OCI-LY7 (cell line): ENCODE results near the gene ROBO2. TPM values are rescaled to one million over a fixed set of nuclear protein-coding genes. Genes with fewer than 3 reads are reported as not detected.

Experiments
- BruUV-seq: library from RNA; stranded (reverse); fragments of 400-500 nt; replicated peaks from 2 replicates; lab custom pipeline; 2021; lab: Mats Ljungman, UMichigan
- CTCF ChIA-PET: fragments of 300-600 bp; sonication (Branson Sonifier 250); formaldehyde crosslinking; loops from one replicate; lab custom pipeline; 2022; ENCODE audit warnings: antibody characterized with exemption; ENCODE audit not compliant: unreplicated experiment; lab: Charles Lee
- POLR2A ChIA-PET: fragments of 300-600 bp; sonication (Branson Sonifier 250); formaldehyde crosslinking; loops from one replicate; lab custom pipeline; 2022; ENCODE audit warnings: antibody characterized with exemption; lab: Charles Lee
- DNase-seq: peaks from one replicate; pipeline ENCODE4 v3.0.0-alpha.2; 2015; ENCODE audit warnings: low spot score
- H2AFZ ChIP-seq: fragments of 200-600 bp; sonication (generic), shearing (Covaris generic); 2 replicates; pipeline ENCODE4 v1.6.1; 2014; ENCODE audit warnings: mild to moderate bottlenecking, antibody characterized with exemption, low read length, moderate library complexity
- H3K27ac ChIP-seq: fragments of 200-600 bp; sonication (generic); 2 replicates; pipeline ENCODE4 v1.5.1; 2014; ENCODE audit warnings: mixed run types, low read depth, mild to moderate bottlenecking, moderate library complexity, low read length, inconsistent platforms; ENCODE audit not compliant: poor library complexity, severe bottlenecking
- H3K36me3 ChIP-seq: fragments of 200-600 bp; sonication (generic); 2 replicates; pipeline ENCODE4 v1.6.1; 2014; ENCODE audit warnings: mild to moderate bottlenecking, antibody characterized with exemption, low read length, moderate library complexity, mixed read lengths; ENCODE audit not compliant: insufficient read depth
- H3K4me1 ChIP-seq: fragments of 200-600 bp; sonication (generic); 2 replicates; pipeline ENCODE4 v1.5.1; 2014; ENCODE audit warnings: mild to moderate bottlenecking, low read length; ENCODE audit not compliant: insufficient read depth, poor library complexity, severe bottlenecking
- H3K4me2 ChIP-seq: fragments of 200-600 bp; sonication (generic); 2 replicates; pipeline ENCODE4 v1.6.1; 2014; ENCODE audit warnings: mild to moderate bottlenecking, low read length
- H3K4me3 ChIP-seq: fragments of 200-600 bp; sonication (generic); 2 replicates; pipeline ENCODE4 v1.5.1; 2014; ENCODE audit warnings: mild to moderate bottlenecking, low read depth, low read length; ENCODE audit not compliant: poor library complexity, severe bottlenecking
- H3K79me2 ChIP-seq: fragments of 200-600 bp; sonication (generic); 2 replicates; pipeline ENCODE4 v1.6.1; 2016; ENCODE audit warnings: low read depth, mild to moderate bottlenecking, low read length, moderate library complexity, mixed read lengths; ENCODE audit not compliant: insufficient read depth
- H3K9me2 ChIP-seq: fragments of 200-600 bp; sonication (generic); 2 replicates; pipeline ENCODE4 v1.6.1; 2016; ENCODE audit warnings: mild to moderate bottlenecking, low read length, mixed read lengths; ENCODE audit not compliant: insufficient read depth
- H3K9me3 ChIP-seq: fragments of 200-600 bp; sonication (generic); 2 replicates; pipeline ENCODE4 v1.6.1; 2014; ENCODE audit warnings: mild to moderate bottlenecking, mixed run types, low read length, mixed read lengths
- H4K20me1 ChIP-seq: fragments of 200-600 bp; sonication (generic); 2 replicates; pipeline ENCODE4 v1.6.1; 2014; ENCODE audit warnings: mild to moderate bottlenecking, antibody characterized with exemption, low read length, moderate library complexity, mixed read lengths; ENCODE audit not compliant: insufficient read depth
- EZH2phosphoT487 ChIP-seq: fragments of 200-600 bp; sonication (generic); IDR thresholded peaks from 2 replicates; pipeline ENCODE4 v1.6.1; 2018; ENCODE audit warnings: low read depth, borderline replicate concordance, mild to moderate bottlenecking, mixed run types, antibody characterized with exemption, low read length, moderate library complexity, mixed read lengths
- intact Hi-C: fragments of 100-400 bp; cut with micrococcal nuclease; formaldehyde crosslinking; loops from one replicate; pipeline ENCODE4 v1.10.0; 2022; ENCODE audit not compliant: unreplicated experiment
- total RNA-seq, 2 experiments: library from RNA; depleted of rRNA in 1 of 2; stranded (reverse); fragments of >200 nt in 1 of 2; shearing (Covaris generic) in 1 of 2; gene quantifications; 2 replicates each; pipeline ENCODE4 v1.2.3, GENCODE V29; 2014 to 2022
- TF ChIP-seq, protein P1 (sequence below): fragments of 200-600 bp; sonication (generic); conservative IDR thresholded peaks from 2 replicates; pipeline ENCODE4 v1.5.1; 2014; ENCODE audit warnings: mild to moderate bottlenecking, antibody characterized with exemption, low read length, moderate library complexity, mixed read lengths

The ROBO2 gene
- total RNA-seq, 2 experiments from 2014 or later, result 0.06 to 4.8 TPM

DNA sequence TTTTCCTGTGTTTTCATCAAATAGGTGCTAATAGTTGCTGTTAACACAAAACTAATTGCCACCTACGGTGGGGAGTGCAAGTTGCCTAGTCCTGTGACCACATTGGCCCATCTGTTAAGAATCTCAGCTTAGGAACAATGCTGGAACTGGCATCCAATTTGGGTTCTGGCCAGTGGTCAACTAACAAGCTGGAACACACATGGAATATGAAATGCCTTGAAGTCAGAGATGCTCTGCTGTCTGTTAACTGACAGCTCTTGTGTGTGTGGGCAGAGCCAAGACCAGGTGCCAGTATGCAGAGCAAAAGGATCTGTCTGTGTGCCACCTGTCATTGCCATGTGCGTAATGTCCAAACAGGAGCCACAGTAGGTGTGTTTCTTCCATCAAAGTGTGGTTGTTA is 460.8 kb downstream of the ROBO2 start:
- Histone ChIP-seq H3K9me2 (no peaks in the 10 kb centered on the region), H3K4me3 (no peak overlapping the region), H3K36me3 (no peaks in the 10 kb centered on the region), H2AFZ (no peak overlapping the region), H3K27ac (no peak overlapping the region), H3K79me2 (no peaks in the 10 kb centered on the region), H3K4me1 (no peaks in the 10 kb centered on the region), H4K20me1 (no peaks in the 10 kb centered on the region), H3K4me2 (no peak overlapping the region), H3K9me3 (0 out of 2 replicates have a peak, but pooled peaks cover 5% of the 10 kb centered on the region)
- no TSS peak for BruUV-seq
- no peak for TF ChIP-seq EZH2phosphoT487
- TF ChIP-seq, protein P1, sequence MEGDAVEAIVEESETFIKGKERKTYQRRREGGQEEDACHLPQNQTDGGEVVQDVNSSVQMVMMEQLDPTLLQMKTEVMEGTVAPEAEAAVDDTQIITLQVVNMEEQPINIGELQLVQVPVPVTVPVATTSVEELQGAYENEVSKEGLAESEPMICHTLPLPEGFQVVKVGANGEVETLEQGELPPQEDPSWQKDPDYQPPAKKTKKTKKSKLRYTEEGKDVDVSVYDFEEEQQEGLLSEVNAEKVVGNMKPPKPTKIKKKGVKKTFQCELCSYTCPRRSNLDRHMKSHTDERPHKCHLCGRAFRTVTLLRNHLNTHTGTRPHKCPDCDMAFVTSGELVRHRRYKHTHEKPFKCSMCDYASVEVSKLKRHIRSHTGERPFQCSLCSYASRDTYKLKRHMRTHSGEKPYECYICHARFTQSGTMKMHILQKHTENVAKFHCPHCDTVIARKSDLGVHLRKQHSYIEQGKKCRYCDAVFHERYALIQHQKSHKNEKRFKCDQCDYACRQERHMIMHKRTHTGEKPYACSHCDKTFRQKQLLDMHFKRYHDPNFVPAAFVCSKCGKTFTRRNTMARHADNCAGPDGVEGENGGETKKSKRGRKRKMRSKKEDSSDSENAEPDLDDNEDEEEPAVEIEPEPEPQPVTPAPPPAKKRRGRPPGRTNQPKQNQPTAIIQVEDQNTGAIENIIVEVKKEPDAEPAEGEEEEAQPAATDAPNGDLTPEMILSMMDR, result no peak
- ChIA-PET CTCF (no interaction called here), POLR2A (no interaction called here)
- no peak for DNase-seq
- intact Hi-C loops, result no loop called here

DNA sequence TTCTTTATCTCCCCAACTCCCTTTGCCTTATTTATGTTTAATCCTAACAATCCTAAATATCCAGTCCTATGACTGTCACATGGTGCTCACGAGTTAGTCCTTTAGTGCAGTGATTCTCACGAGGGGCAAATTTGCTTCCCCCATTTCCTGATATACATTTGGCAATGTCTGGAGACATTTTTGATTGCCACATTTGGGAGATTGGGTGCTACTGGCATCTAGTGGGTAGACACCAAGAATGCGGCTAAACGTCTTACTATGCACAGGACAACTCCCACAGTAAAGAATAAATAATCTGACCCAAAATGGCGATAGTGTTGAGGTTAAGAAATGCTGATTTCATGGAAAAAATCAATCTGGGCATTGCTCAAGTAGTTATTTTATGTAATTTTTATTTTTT is 466.5 kb downstream of the ROBO2 start:
- CTCF ChIA-PET, result no interaction called here

DNA sequence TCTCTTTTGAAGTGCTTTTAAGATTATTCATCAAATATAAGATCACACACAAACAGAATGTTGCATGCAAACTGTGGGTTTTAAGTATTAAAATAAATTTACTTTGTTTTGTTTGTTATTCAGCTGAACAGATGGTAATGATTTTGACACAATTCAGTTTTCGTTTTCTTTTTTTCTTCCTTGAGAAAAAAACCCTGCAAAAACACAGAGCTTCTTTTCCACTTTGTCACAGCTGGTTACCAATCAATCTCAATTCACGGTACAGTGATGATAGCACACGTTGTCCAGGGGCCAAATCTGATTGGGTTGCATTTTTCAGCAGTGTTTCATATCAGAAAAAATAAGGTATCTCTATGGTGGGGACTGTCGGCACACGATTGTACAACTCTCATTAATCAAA is 473.6 kb downstream of the ROBO2 start:
- POLR2A ChIA-PET, result interaction anchor here (0.7 kb wide), 1 partner anchor 343 kb away, joined by 3 read pairs; no protein-coding TSS in a partner anchor

More for the DNA sequence above, 466.5 kb downstream of the ROBO2 start:
- Histone ChIP-seq H3K4me2 (no peak overlapping the region), H3K79me2 (no peaks in the 10 kb centered on the region), H2AFZ (no peak overlapping the region), H3K9me2 (no peaks in the 10 kb centered on the region), H4K20me1 (no peaks in the 10 kb centered on the region), H3K4me1 (no peaks in the 10 kb centered on the region), H3K36me3 (no peaks in the 10 kb centered on the region), H3K9me3 (0 out of 2 replicates have a peak, but pooled peaks cover 5% of the 10 kb centered on the region), H3K4me3 (no peak overlapping the region), H3K27ac (no peak overlapping the region)
- POLR2A ChIA-PET, result no interaction called here
- intact Hi-C loops, result no loop called here
- TF ChIP-seq EZH2phosphoT487, result no peak
- TF ChIP-seq, protein P1, result no peak
- BruUV-seq, result no TSS peak
- DNase-seq, result no peak

More for the DNA sequence above, 473.6 kb downstream of the ROBO2 start:
- no peak for DNase-seq
- Histone ChIP-seq H3K4me3 (no peak overlapping the region), H2AFZ (no peak overlapping the region), H3K27ac (no peak overlapping the region), H3K36me3 (no peaks in the 10 kb centered on the region), H3K9me2 (no peaks in the 10 kb centered on the region), H4K20me1 (no peaks in the 10 kb centered on the region), H3K4me1 (no peaks in the 10 kb centered on the region), H3K79me2 (no peaks in the 10 kb centered on the region), H3K9me3 (no peaks in the 10 kb centered on the region), H3K4me2 (no peak overlapping the region)
- no TSS peak for BruUV-seq
- TF ChIP-seq EZH2phosphoT487, result no peak
- TF ChIP-seq, protein P1, result no peak
- intact Hi-C loops, result no loop called here
- CTCF ChIA-PET, result no interaction called here
